Measurements from ENCODE around the gene PCID2. TPM values are rescaled to one million over a fixed set of nuclear protein-coding genes. Genes with fewer than 3 reads are reported as not detected.

The PCID2 gene
- total RNA-seq, 1 donor from 2014 or later, result 51.2 TPM

DNA sequence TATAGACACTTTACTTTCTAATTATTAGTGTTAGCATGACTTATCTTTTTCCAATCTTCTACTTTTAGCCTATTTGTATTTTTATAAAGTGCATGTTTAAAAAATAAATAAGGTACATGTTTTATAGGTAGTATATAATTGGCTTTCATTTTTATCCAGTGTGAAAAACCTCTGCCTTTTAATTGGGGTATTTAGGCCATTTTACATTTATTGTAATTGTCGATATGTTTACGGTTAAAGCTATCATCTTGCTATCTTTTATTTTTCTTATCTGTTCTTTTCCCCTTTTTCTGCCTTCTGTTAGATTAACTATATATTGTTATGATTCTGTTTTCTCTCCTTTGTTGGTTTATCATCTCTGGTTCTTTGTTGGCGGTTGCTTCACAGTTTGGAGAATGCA lies 40.9 kb downstream of the PCID2 start:
- TF ChIP-seq, protein P1, sequence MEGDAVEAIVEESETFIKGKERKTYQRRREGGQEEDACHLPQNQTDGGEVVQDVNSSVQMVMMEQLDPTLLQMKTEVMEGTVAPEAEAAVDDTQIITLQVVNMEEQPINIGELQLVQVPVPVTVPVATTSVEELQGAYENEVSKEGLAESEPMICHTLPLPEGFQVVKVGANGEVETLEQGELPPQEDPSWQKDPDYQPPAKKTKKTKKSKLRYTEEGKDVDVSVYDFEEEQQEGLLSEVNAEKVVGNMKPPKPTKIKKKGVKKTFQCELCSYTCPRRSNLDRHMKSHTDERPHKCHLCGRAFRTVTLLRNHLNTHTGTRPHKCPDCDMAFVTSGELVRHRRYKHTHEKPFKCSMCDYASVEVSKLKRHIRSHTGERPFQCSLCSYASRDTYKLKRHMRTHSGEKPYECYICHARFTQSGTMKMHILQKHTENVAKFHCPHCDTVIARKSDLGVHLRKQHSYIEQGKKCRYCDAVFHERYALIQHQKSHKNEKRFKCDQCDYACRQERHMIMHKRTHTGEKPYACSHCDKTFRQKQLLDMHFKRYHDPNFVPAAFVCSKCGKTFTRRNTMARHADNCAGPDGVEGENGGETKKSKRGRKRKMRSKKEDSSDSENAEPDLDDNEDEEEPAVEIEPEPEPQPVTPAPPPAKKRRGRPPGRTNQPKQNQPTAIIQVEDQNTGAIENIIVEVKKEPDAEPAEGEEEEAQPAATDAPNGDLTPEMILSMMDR (IDR thresholded peaks at IDR 0.05; ENCODE audit: unreplicated experiment), result no peak
- Mint-ChIP-seq H3K4me1 (peaks cover 4% of the 10 kb centered on the region), H3K9me3 (peaks cover 18% of the 10 kb centered on the region), H3K27ac (no peak overlapping the region), H3K27me3 (ENCODE audit: low read depth) (peaks cover 19% of the 10 kb centered on the region), H3K36me3 (peaks cover 40% of the 10 kb centered on the region), H3K4me3 (no peak overlapping the region)
- no peak for DNase-seq (ENCODE audit: low spot score in 2 of 2, unreplicated experiment in 2 of 2)

DNA sequence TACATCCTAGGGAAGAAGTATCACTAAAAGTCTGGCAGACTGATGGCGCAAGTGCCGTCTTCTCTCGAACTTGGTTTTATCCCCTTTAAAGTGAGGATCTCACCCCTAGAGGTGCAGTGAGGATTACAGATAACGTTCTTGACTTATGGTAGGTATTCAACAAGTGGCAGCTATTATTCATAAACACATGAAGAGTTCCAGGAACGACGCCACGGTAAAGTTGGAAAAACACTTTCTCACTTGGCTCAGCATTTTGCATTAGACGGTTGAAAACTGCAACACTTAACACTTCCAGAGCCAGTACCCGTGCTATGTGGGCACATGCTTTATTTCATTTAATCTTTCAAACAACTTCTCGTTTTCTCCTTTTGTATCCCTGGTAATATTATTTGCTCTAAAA lies 41.3 kb downstream of the PCID2 start:
- Mint-ChIP-seq H3K9me3 (peaks cover 18% of the 10 kb centered on the region), H3K27ac (no peak overlapping the region), H3K27me3 (ENCODE audit: low read depth) (peaks cover 19% of the 10 kb centered on the region), H3K36me3 (peaks cover 40% of the 10 kb centered on the region), H3K4me1 (peaks cover 4% of the 10 kb centered on the region), H3K4me3 (no peak overlapping the region)
- no peak for DNase-seq (ENCODE audit: low spot score in 2 of 2, unreplicated experiment in 2 of 2)
- TF ChIP-seq, protein P1 (IDR thresholded peaks at IDR 0.05; ENCODE audit: unreplicated experiment), result no peak

DNA sequence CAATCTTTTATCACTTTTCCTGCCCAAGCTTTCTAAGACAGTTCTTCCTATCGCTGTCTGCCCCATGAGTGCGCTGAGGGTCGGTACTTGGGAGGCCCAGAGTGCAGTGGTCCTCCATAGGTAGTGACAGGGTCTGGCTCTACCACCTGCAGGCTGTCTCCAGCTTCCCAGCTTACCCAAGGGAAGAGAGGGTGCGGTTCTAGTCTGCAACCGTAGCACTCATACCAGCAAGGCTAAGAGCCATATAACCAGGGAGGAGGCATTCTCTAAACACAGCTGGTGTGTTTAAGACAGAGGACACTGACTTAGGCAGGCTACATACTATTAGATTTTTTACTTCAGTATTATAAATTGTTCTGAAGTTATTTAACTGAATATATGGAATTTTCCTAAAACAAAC lies 41.8 kb downstream of the PCID2 start:
- H3K9me3 Mint-ChIP-seq, result peaks cover 18% of the 10 kb centered on the region
- no peak overlapping the region for H3K4me3 Mint-ChIP-seq
- H3K4me1 Mint-ChIP-seq, result peaks cover 4% of the 10 kb centered on the region
- DNase-seq (ENCODE audit: low spot score in 2 of 2, unreplicated experiment in 2 of 2), result no peak
- peaks cover 39% of the 10 kb centered on the region for H3K36me3 Mint-ChIP-seq
- TF ChIP-seq, protein P1 (IDR thresholded peaks at IDR 0.05; ENCODE audit: unreplicated experiment), result no peak
- H3K27ac Mint-ChIP-seq, result no peak overlapping the region
- peaks cover 19% of the 10 kb centered on the region for H3K27me3 Mint-ChIP-seq (ENCODE audit: low read depth)

DNA sequence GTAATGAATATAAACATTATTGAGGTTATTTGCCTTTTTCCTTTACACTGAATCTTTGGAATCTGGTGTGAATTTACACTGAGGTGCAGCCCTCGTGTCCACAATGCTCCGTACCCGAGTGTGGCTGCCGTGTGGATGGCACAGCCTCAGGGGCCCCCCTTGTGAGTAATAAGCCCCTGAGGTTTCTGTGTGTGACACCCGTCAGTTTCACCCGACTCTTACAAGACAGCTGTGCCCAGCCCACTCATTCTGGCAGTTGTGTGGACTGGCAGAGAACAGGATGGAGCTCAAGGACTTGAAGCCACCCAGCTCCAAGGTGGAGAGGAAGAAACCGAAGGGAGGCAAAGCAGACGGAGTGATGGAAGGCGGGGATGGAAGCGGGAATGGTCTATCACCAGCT lies 42.2 kb downstream of the PCID2 start:
- peaks cover 4% of the 10 kb centered on the region for H3K4me1 Mint-ChIP-seq
- TF ChIP-seq, protein P1 (IDR thresholded peaks at IDR 0.05; ENCODE audit: unreplicated experiment), result no peak
- H3K27ac Mint-ChIP-seq, result no peak overlapping the region
- H3K4me3 Mint-ChIP-seq, result no peak overlapping the region
- H3K9me3 Mint-ChIP-seq, result peaks cover 18% of the 10 kb centered on the region
- H3K36me3 Mint-ChIP-seq, result peaks cover 35% of the 10 kb centered on the region
- no peak for DNase-seq (ENCODE audit: low spot score in 2 of 2, unreplicated experiment in 2 of 2)
- peaks cover 21% of the 10 kb centered on the region for H3K27me3 Mint-ChIP-seq (ENCODE audit: low read depth)

DNA sequence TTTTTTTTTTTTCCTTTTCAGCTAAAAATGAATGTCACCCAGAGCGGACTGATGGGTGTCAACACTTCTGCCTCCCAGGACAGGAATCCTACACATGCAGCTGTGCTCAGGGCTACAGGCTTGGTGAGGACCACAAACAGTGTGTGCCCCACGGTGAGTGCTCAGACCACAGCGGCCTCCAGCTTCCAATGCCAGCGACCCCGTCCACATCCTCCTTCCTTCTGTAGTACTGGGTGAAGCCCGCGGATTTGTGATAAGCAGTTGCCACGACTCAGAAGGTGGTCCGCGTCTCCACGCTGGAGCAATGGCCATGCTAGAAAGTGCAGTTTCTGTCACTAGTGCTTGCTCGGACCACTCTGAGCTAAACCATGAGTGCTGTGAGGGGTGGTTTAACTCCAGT lies 44.0 kb downstream of the PCID2 start:
- DNase-seq (ENCODE audit: low spot score in 2 of 2, unreplicated experiment in 2 of 2), result no peak
- Mint-ChIP-seq H3K4me1 (peaks cover 5% of the 10 kb centered on the region), H3K27ac (no peak overlapping the region), H3K4me3 (no peak overlapping the region), H3K27me3 (ENCODE audit: low read depth) (peaks cover 33% of the 10 kb centered on the region), H3K9me3 (peaks cover 18% of the 10 kb centered on the region), H3K36me3 (peaks cover 24% of the 10 kb centered on the region)
- TF ChIP-seq, protein P1 (IDR thresholded peaks at IDR 0.05; ENCODE audit: unreplicated experiment), result no peak
